ENCODE measurements around the gene SLC22A25.

The SLC22A25 gene

DNA sequence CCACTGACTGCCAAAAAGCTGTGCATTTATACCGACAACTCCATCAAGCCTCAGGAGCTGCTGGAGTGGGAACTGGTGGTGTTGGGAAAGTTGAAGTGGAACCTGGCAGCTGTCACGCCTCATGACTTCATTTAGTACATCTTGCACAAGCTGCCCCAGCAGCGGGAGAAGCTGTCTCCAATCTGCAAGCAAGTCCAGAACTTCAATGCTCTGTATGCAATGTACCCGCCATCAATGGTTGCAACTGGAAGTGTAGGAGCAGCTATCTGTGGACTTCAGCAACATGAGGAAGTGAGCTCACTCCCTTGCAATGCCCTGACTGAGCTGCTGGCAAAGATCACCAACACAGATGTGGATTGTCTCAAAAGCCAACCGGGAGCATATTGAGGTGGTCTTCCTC is at the start of gene SLC22A25:
TSS of gene SLC22A25 (minus strand) at position 67 of the 400 bp plus-strand sequence. CDS start 13,947 bp downstream, outside the sequence.
- no peak for TF ChIP-seq CTCF (IDR thresholded peaks at IDR 0.05; ENCODE audit: low read depth, low read length)
- DNase-seq (ENCODE audit: extremely low read depth, low read depth), result no peak

- DNase-seq (ENCODE audit: extremely low read depth, low read depth), result no peak
- no peak for TF ChIP-seq CTCF (IDR thresholded peaks at IDR 0.05; ENCODE audit: low read depth, low read length)
These were observed 46.9 kb upstream of the SLC22A25 start for GRCh38 chr11:63290285-63290684.

DNA sequence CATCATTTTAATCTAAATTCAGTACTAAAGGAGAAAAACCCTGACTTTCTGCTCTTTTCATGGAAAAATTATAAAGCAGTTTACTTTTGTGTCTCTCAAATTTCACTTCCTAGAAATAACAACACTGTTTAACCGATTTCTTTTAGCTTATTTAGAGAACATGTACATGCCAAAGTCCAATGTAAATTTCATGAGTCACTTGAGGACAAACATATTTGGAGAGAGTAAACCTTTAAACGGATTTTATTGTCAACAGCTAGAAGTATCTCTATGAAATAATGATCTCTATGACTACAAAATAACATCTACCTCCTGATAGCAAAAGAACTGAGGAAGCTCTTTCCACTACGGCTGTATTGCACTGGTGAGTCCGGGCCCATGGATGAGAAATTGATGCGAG is 46.3 kb upstream of the SLC22A25 start:
- DNase-seq (ENCODE audit: extremely low read depth, low read depth), result no peak
- TF ChIP-seq CTCF (IDR thresholded peaks at IDR 0.05; ENCODE audit: low read depth, low read length), result no peak

DNA sequence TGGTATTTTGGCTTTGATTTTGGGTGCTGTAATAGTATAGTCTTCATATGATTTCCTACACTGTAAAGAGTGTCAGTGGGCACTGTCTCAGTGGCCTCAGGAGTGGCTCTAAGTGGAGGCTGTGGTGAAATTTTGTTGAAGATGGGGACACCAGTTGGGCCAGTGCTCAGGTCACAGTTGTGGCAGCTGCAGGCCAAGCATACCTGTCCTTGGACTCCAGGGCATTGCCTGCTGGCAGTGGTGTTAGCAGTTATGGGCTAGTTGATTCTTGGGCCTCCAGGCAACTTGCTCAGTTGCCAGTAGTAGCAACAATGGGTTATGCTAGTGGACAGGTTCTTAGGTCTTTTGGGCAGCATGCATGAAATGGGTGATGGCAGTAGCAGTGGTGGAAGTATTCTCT is 39.2 kb upstream of the SLC22A25 start:
- no peak for TF ChIP-seq CTCF (IDR thresholded peaks at IDR 0.05; ENCODE audit: low read depth, low read length)
- no peak for DNase-seq (ENCODE audit: extremely low read depth, low read depth)

GRCh38 chr11:63280920-63281319 is 37.5 kb upstream of the SLC22A25 start:
- no peak for DNase-seq (ENCODE audit: extremely low read depth, low read depth)
- no peak for TF ChIP-seq CTCF (IDR thresholded peaks at IDR 0.05; ENCODE audit: low read depth, low read length)

GRCh38 chr11:63277345-63277943 is 34.0 kb upstream of the SLC22A25 start:
- TF ChIP-seq CTCF (IDR thresholded peaks at IDR 0.05; ENCODE audit: low read depth, low read length), result no peak
- DNase-seq (ENCODE audit: extremely low read depth, low read depth), result no peak

GRCh38 chr11:63274776-63275175 is 31.4 kb upstream of the SLC22A25 start:
- TF ChIP-seq CTCF (IDR thresholded peaks at IDR 0.05; ENCODE audit: low read depth, low read length), result no peak
- no peak for DNase-seq (ENCODE audit: extremely low read depth, low read depth)

All from AG09319 (cell line).